Endothelial cell of umbilical vein (primary cell): ENCODE data around the gene TENT5C. TPM values are rescaled to one million over a fixed set of nuclear protein-coding genes. Genes with fewer than 3 reads are reported as not detected.

Experiments used
- BruUV-seq: library from RNA; stranded (reverse); fragments of 400-500 nt; replicated peaks from 2 replicates; lab custom pipeline; 2021; lab: Mats Ljungman, UMichigan
- CTCF ChIA-PET: fragments of 300-600, 350-600 bp; sonication (Branson Sonifier 250); formaldehyde crosslinking; loops from one replicate; lab custom pipeline; 2021; ENCODE audit warnings: antibody characterized with exemption, inconsistent platforms; lab: Charles Lee
- POLR2A ChIA-PET: fragments of 300-600, 350-600 bp; sonication (Branson Sonifier 250); formaldehyde crosslinking; loops from one replicate; lab custom pipeline; 2021; ENCODE audit warnings: antibody characterized with exemption, inconsistent platforms; lab: Charles Lee
- DNase-seq: peaks from one replicate; pipeline ENCODE4 v3.0.0-alpha.2; 2011; ENCODE audit warnings: low read depth, low spot score
- FAIRE-seq: peaks from 2 replicates; lab custom pipeline; 2011; peaks lifted over from hg19 to GRCh38; lab: Jason Lieb, UNC
- H2AFZ ChIP-seq: 2 replicates; pipeline ENCODE4 v1.6.0; 2012; ENCODE audit warnings: low read depth, low read length, control low read depth, inconsistent platforms
- H3K27ac ChIP-seq: 2 replicates; pipeline ENCODE4 v1.5.1; 2011; ENCODE audit warnings: low read depth, mild to moderate bottlenecking, control low read depth, low read length, moderate library complexity; ENCODE audit not compliant: insufficient read depth
- H3K27me3 ChIP-seq, 2 experiments: 2 replicates each; pipeline versions ENCODE4 v1.6.0 to v1.6.1; 2011; ENCODE audit warnings: low read length in 2 of 2, mixed read lengths in 1 of 2; ENCODE audit not compliant: control insufficient read depth in 2 of 2, insufficient read depth in 2 of 2
- H3K36me3 ChIP-seq, 2 experiments: 2 replicates in 1 of 2; 3 replicates in 1 of 2; pipeline ENCODE4 v1.5.1; 2011; ENCODE audit warnings: low read length in 2 of 2, mild to moderate bottlenecking in 1 of 2, moderate library complexity in 1 of 2; ENCODE audit not compliant: control insufficient read depth in 2 of 2, insufficient read depth in 2 of 2; ENCODE audit errors: extremely low read depth in 1 of 2
- H3K4me1 ChIP-seq: 3 replicates; pipeline ENCODE4 v1.5.1; 2011; ENCODE audit warnings: mild to moderate bottlenecking, low read length; ENCODE audit not compliant: control insufficient read depth, insufficient read depth; ENCODE audit errors: extremely low read depth
- H3K4me2 ChIP-seq: 2 replicates; pipeline ENCODE4 v1.6.1; 2011; ENCODE audit warnings: low read length, control low read depth, mixed read lengths; ENCODE audit not compliant: insufficient read depth
- H3K4me3 ChIP-seq, 3 experiments: fragments of 200-600 bp in 1 of 3; sonication (generic), shearing (Covaris generic) in 1 of 3; replicated peaks in 1 of 3; 2 replicates each; pipeline ENCODE4 v1.5.1; 2011 to 2016; ENCODE audit warnings: control low read depth in 3 of 3, low read length in 3 of 3, mild to moderate bottlenecking in 2 of 3, inconsistent platforms in 1 of 3, low read depth in 1 of 3, moderate library complexity in 1 of 3; ENCODE audit not compliant: insufficient read depth in 1 of 3
- H3K79me2 ChIP-seq: 2 replicates; pipeline ENCODE4 v1.6.0; 2012; ENCODE audit warnings: low read length, inconsistent platforms; ENCODE audit not compliant: control insufficient read depth, insufficient read depth
- H3K9ac ChIP-seq: replicated peaks from 2 replicates; pipeline ENCODE3; 2011; ENCODE audit warnings: low read length, control low read depth; ENCODE audit not compliant: insufficient read depth; ENCODE audit errors: extremely low read depth
- H3K9me1 ChIP-seq: replicated peaks from 3 replicates; pipeline ENCODE4 v1.6.0; 2011; ENCODE audit warnings: mild to moderate bottlenecking, low read length; ENCODE audit not compliant: control insufficient read depth, insufficient read depth; ENCODE audit errors: extremely low read depth
- H3K9me3 ChIP-seq: replicated peaks from 2 replicates; pipeline ENCODE4 v1.5.1; 2012; ENCODE audit warnings: low read length, inconsistent platforms; ENCODE audit not compliant: control insufficient read depth, insufficient read depth
- H4K20me1 ChIP-seq: replicated peaks from 2 replicates; pipeline ENCODE3; 2011; ENCODE audit warnings: mild to moderate bottlenecking, low read length; ENCODE audit not compliant: control insufficient read depth, insufficient read depth; ENCODE audit errors: extremely low read depth
- EZH2 ChIP-seq: IDR thresholded peaks from 2 replicates; pipeline ENCODE4 v1.6.1; 2012; ENCODE audit warnings: borderline replicate concordance, low read depth, mild to moderate bottlenecking, moderate library complexity, low read length, inconsistent platforms; ENCODE audit not compliant: severe bottlenecking
- FOS ChIP-seq: IDR thresholded peaks from 2 replicates; pipeline ENCODE4 v1.6.1; 2011; ENCODE audit warnings: mild to moderate bottlenecking, low read length, moderate library complexity, borderline replicate concordance; ENCODE audit not compliant: insufficient read depth
- GATA2 ChIP-seq: IDR thresholded peaks from 2 replicates; pipeline ENCODE4 v1.7.0; 2011; ENCODE audit warnings: low read depth, mild to moderate bottlenecking, moderate library complexity, mixed read lengths, low read length; ENCODE audit not compliant: insufficient read length, insufficient read depth
- JUN ChIP-seq: IDR thresholded peaks from 2 replicates; pipeline ENCODE4 v1.6.1; 2011; ENCODE audit warnings: borderline replicate concordance, low read depth; ENCODE audit not compliant: insufficient read length, insufficient read depth
- MYC ChIP-seq: IDR thresholded peaks from one replicate; pipeline ENCODE4 v1.6.1; 2011; ENCODE audit warnings: mild to moderate bottlenecking, low read depth, low read length
- POLR2A ChIP-seq: IDR thresholded peaks from 2 replicates; pipeline ENCODE4 v1.6.1; 2012; ENCODE audit warnings: low read depth, mild to moderate bottlenecking, control low read depth, low read length
- POLR2AphosphoS5 ChIP-seq: IDR thresholded peaks from 2 replicates; pipeline ENCODE4 v1.6.1; 2012; ENCODE audit warnings: low read depth, mild to moderate bottlenecking, control low read depth, low read length, moderate library complexity; ENCODE audit not compliant: insufficient read depth
- dilution Hi-C: fragments of 300-500 bp; cut with MboI; formaldehyde crosslinking; loops from one replicate; pipeline ENCODE4 v1.15.0; 2019; ENCODE audit warnings: low sequenced_read_pairs; ENCODE audit not compliant: extremely low pct_ligation_motif_present
- intact Hi-C: fragments of 100-400 bp; cut with micrococcal nuclease; formaldehyde crosslinking; loops from one replicate; pipeline ENCODE4 v1.10.0; 2022
- polyA plus RNA-seq, 4 experiments: library from polyadenylated mRNA; depleted of rRNA in 3 of 4; stranded (reverse) in 3 of 4; unstranded in 1 of 4; fragments of >200 nt; gene quantifications; 2 replicates each; pipeline versions ENCODE4 v1.2.1 to v1.2.3, GENCODE V29; 2011 to 2012; ENCODE audit warnings: missing spikeins in 1 of 4
- total RNA-seq: library from RNA; stranded (reverse); gene quantifications from 2 replicates; pipeline ENCODE4 v1.2.3, GENCODE V29; 2021
- TF ChIP-seq, protein P1 (sequence below), 2 donors: IDR thresholded peaks; 1 replicate in 1 of 2; 2 replicates in 1 of 2; pipeline ENCODE4 v1.5.1; 2011; ENCODE audit warnings: low read length in 2 of 2, mild to moderate bottlenecking in 2 of 2, moderate library complexity in 2 of 2, control low read depth in 1 of 2, inconsistent platforms in 1 of 2, low read depth in 1 of 2; ENCODE audit not compliant: insufficient read depth in 1 of 2; ENCODE audit errors: extremely low read depth in 1 of 2
- TF ChIP-seq, protein P2 (sequence below): IDR thresholded peaks from 2 replicates; pipeline ENCODE4 v1.6.1; 2011; ENCODE audit not compliant: insufficient read depth, insufficient read length

TENT5C gene
- total and polyA plus RNA-seq, 2 donors (not counting 3 experiments of a cell fraction or from before 2014, with no cell fraction given), result 0.06 to 0.22 TPM

DNA sequence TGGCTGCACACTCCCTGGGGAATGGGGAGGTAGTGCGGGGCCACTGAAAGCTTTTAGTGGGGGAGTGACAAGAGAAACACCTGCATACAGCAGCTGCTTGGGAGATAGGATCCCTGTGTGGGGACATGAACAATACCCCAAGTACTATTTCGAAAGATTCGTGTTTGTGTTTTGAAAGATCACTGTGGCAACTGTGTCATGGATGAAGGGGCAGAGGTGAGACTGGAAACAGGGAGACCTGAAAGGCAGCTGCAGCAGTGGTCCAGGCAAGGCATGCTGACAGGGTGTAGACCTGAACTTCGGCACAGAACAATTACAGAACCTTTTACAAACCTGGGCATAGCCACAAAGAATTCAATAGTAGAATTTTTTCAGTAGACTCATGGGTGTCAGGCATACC lies 32.9 kb downstream of the TENT5C start:
- no peak overlapping the region for H3K27ac ChIP-seq
- H3K27me3 ChIP-seq, result peaks cover 0 to 12% of the 10 kb centered on the region in 2 experiments
- intact Hi-C loops (no loop called here), dilution Hi-C loops (no loop called here)
- no peak overlapping the region for H2AFZ ChIP-seq
- BruUV-seq, result no TSS peak
- no peaks in the 10 kb centered on the region for H3K36me3 ChIP-seq
- FAIRE-seq, result no peak
- no peak overlapping the region for H3K4me2 ChIP-seq
- CTCF ChIA-PET, result no interaction called here
- no peak overlapping the region for H3K4me3 ChIP-seq
- H3K9me3 ChIP-seq, result no peaks in the 10 kb centered on the region
- H3K9ac ChIP-seq, result no peak overlapping the region
- no peaks in the 10 kb centered on the region for H3K4me1 ChIP-seq
- POLR2A ChIA-PET, result no interaction called here
- no peaks in the 10 kb centered on the region for H3K79me2 ChIP-seq
- H3K9me1 ChIP-seq, result no peaks in the 10 kb centered on the region
- H4K20me1 ChIP-seq, result no peaks in the 10 kb centered on the region
- no peak for DNase-seq
- TF ChIP-seq MYC (no peak), EZH2 (no peak), POLR2A (no peak), JUN (no peak), POLR2AphosphoS5 (no peak), FOS (no peak), GATA2 (no peak)
- TF ChIP-seq, protein P1, sequence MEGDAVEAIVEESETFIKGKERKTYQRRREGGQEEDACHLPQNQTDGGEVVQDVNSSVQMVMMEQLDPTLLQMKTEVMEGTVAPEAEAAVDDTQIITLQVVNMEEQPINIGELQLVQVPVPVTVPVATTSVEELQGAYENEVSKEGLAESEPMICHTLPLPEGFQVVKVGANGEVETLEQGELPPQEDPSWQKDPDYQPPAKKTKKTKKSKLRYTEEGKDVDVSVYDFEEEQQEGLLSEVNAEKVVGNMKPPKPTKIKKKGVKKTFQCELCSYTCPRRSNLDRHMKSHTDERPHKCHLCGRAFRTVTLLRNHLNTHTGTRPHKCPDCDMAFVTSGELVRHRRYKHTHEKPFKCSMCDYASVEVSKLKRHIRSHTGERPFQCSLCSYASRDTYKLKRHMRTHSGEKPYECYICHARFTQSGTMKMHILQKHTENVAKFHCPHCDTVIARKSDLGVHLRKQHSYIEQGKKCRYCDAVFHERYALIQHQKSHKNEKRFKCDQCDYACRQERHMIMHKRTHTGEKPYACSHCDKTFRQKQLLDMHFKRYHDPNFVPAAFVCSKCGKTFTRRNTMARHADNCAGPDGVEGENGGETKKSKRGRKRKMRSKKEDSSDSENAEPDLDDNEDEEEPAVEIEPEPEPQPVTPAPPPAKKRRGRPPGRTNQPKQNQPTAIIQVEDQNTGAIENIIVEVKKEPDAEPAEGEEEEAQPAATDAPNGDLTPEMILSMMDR (IDR thresholded peaks at IDR 0.05; ENCODE audit: extremely low read depth in 1 of 2, insufficient read depth in 1 of 2, low read depth in 1 of 2, low read length in 2 of 2), result no peak
- TF ChIP-seq, protein P2, sequence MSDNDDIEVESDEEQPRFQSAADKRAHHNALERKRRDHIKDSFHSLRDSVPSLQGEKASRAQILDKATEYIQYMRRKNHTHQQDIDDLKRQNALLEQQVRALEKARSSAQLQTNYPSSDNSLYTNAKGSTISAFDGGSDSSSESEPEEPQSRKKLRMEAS, result no peak
